ENCODE results near the gene EYA2. TPM values are rescaled to one million over a fixed set of nuclear protein-coding genes. Genes with fewer than 3 reads are reported as not detected.
"Not testable (repeated sequence)": the region's sequence is repeated elsewhere in the genome, so short reads cannot be mapped to it uniquely, and the experiment has no call there.

The EYA2 gene
- polyA plus RNA-seq, 10 donors: 1.3 to 7.0 (median 2.5) TPM

GRCh38 chr20:47202733-47203667, 308.4 kb downstream of the EYA2 start:
- DNase-seq: no peak

GRCh38 chr20:47204008-47204849, 309.6 kb downstream of the EYA2 start:
- no peak for DNase-seq

GRCh38 chr20:47204850-47205122, 310.1 kb downstream of the EYA2 start:
- not testable (repeated sequence) for DNase-seq

- peak; percentile 52 to 84 (median 52) for DNase-seq
Observed at GRCh38 chr20:47205577-47206123, 311.0 kb downstream of the EYA2 start.

GRCh38 chr20:47206552-47206951, 311.9 kb downstream of the EYA2 start:
- not testable (repeated sequence) for DNase-seq

GRCh38 chr20:47206962-47207641, 312.5 kb downstream of the EYA2 start:
- no peak for DNase-seq

GRCh38 chr20:47208534-47209174, 314.0 kb downstream of the EYA2 start:
- no peak for DNase-seq

GRCh38 chr20:47209982-47210381, 315.3 kb downstream of the EYA2 start:
- DNase-seq: no peak

- no peak for DNase-seq
Observed at GRCh38 chr20:47210470-47210869, 315.8 kb downstream of the EYA2 start.

GRCh38 chr20:47211036-47211435, 316.4 kb downstream of the EYA2 start:
- no peak for DNase-seq

GRCh38 chr20:47212606-47213207, 318.1 kb downstream of the EYA2 start:
- DNase-seq: no peak

GRCh38 chr20:47213966-47214365, 319.3 kb downstream of the EYA2 start:
- DNase-seq: no peak

- no peak for DNase-seq
Observed at GRCh38 chr20:47215653-47216397, 321.2 kb downstream of the EYA2 start.

- DNase-seq: no peak
Observed at GRCh38 chr20:47216819-47217410, 322.3 kb downstream of the EYA2 start.

GRCh38 chr20:47217482-47218446, 323.1 kb downstream of the EYA2 start:
- no peak for DNase-seq

- no peak for DNase-seq
Observed at GRCh38 chr20:47220161-47220582, 325.5 kb downstream of the EYA2 start.

GRCh38 chr20:47221036-47221625, 326.5 kb downstream of the EYA2 start:
- no peak for DNase-seq

- no peak for DNase-seq
Observed at GRCh38 chr20:47222468-47223119, 328.0 kb downstream of the EYA2 start.
